ENCODE measurements around the gene SLC6A11. TPM values are rescaled to one million over a fixed set of nuclear protein-coding genes. Genes with fewer than 3 reads are reported as not detected.

The SLC6A11 gene
- total RNA-seq, 1 experiment from 2014 or later = 1.5 TPM

DNA sequence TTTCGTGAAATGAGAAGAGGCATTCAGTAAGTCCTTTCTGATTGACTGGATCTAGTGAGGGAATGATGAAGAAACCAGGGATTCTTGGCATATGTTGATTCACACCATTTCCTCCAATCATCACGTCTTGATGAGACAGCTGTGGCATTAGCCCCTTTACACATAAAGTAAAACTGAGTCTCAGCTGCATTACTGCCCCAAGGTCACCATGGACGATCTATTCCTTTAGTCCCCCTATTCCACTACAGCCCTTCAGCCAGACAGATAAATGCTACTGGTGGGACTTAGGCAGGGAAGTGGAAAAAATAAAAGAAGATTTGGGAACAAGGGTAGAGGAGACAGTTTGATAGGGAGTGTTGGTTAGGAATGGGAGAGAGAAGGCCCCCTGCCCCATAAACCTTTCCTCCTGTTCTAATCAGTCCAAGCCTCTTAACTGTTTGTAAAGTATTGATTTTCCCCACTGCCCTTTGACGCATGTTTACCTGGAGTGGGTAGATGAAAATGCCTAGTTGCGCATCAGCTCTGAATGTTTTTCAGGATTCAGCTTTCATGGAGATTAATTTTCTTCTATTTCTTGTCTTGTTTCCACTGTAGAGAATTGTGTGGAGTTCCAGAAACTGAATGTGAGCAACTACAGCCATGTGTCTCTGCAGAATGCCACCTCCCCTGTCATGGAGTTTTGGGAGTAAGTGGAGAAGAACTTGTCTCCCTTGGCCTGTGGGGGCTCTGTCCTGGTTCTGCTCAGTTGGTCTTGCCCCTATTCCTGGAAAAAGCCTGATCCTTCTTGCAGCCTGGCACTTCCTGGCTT lies 6.9 kb downstream of the SLC6A11 start:
- no peaks in the 10 kb centered on the region; the same call in 1 of the 2 replicates for H3K27me3 ChIP-seq (ENCODE audit: insufficient read depth, low read length)
- no peak overlapping the region for H3K27ac ChIP-seq (ENCODE audit: insufficient read length, low read depth, low read length)
- H3T11ph ChIP-seq (ENCODE audit: low read length) = no peak overlapping the region
- TF ChIP-seq CTCF (conservative IDR thresholded peaks at IDR 0.05) = no peak
- Mint-ChIP-seq H3K4me3 (no peak overlapping the region), H3K36me3 (ENCODE audit: insufficient read depth in 1 of 3, low read depth in 3 of 3) (peaks cover 0 to 5% (median 0%) of the 10 kb centered on the region in 3 experiments; a peak in 1 of 7 replicates), H3K27ac (peak overlapping the region in 1 of 3 experiments; percentile 7; a peak in 1 of 7 replicates), H3K27me3 (ENCODE audit: low read depth) (peaks cover 24% of the 10 kb centered on the region), H3K4me1 (no peaks in the 10 kb centered on the region), H3K9me3 (no peaks in the 10 kb centered on the region)
- H2BK120ac ChIP-seq (ENCODE audit: low read depth, low read length, poor library complexity, severe bottlenecking) = no peak overlapping the region
- no peaks in the 10 kb centered on the region for H3K23me2 ChIP-seq (ENCODE audit: insufficient read length, low read depth, low read length, poor library complexity, severe bottlenecking)
- peak; percentile 5 for DNase-seq
- H3K23ac ChIP-seq (ENCODE audit: insufficient read length, low read depth, low read length) = no peak overlapping the region
- no peak overlapping the region for H2AK5ac ChIP-seq (ENCODE audit: insufficient read length, low read length)
- H3K4ac ChIP-seq (ENCODE audit: low read depth, low read length) = no peak overlapping the region
- H3K4me1 ChIP-seq (ENCODE audit: insufficient read depth, low read length) = no peaks in the 10 kb centered on the region
- no peak overlapping the region for H2BK20ac ChIP-seq (ENCODE audit: low read depth, low read length, poor library complexity, severe bottlenecking)
- no peaks in the 10 kb centered on the region for H3K9me3 ChIP-seq (ENCODE audit: control insufficient read depth, low read depth, low read length)
- H2AFZ ChIP-seq (ENCODE audit: low read length) = no peak overlapping the region
- no peak overlapping the region for H2BK15ac ChIP-seq (ENCODE audit: low read depth, low read length)
- WGBS (ENCODE audit: extremely low coverage, insufficient read length, low lambda C conversion rate) = no CpG with 5 or more reads among the region's 5 CpGs
- no peak overlapping the region for H4K8ac ChIP-seq (replicated peaks; ENCODE audit: insufficient read length, low read depth, low read length)
- no peak overlapping the region for H3K4me2 ChIP-seq (ENCODE audit: insufficient read depth, insufficient read length, low read length)
- no peak overlapping the region for H4K91ac ChIP-seq (ENCODE audit: insufficient read length, low read depth, low read length)
- H2BK5ac ChIP-seq (ENCODE audit: insufficient read length, low read length) = no peak overlapping the region
- no peak overlapping the region for H3K18ac ChIP-seq (ENCODE audit: insufficient read length, low read depth, low read length)
- no peak overlapping the region for H3K9ac ChIP-seq (ENCODE audit: extremely low read depth, insufficient read length, low read length)
- no peaks in the 10 kb centered on the region for H3K79me2 ChIP-seq (ENCODE audit: insufficient read depth, low read length)
- no peaks in the 10 kb centered on the region for H3K79me1 ChIP-seq (ENCODE audit: insufficient read depth, low read depth, low read length, poor library complexity, severe bottlenecking)
- no peak overlapping the region for H3K14ac ChIP-seq (ENCODE audit: insufficient read depth, low read length)
- no peak overlapping the region for H3K56ac ChIP-seq (ENCODE audit: insufficient read length, low read depth, low read length)
- no peak overlapping the region for H4K5ac ChIP-seq (ENCODE audit: insufficient read length, low read depth, low read length)
- no peak overlapping the region for H2BK12ac ChIP-seq (ENCODE audit: insufficient read length, low read depth, low read length)
- no peaks in the 10 kb centered on the region for H4K20me1 ChIP-seq (ENCODE audit: control insufficient read depth, insufficient read depth, insufficient read length)
